Brain microvascular endothelial cell (primary cell): ENCODE results near the gene VIPR2.

Experiments
- DNase-seq: peaks from one replicate; pipeline ENCODE4 v3.0.0-alpha.2; 2020
- H3K27ac ChIP-seq: fragments of 250-450 bp; sonication (Bioruptor Pico); 2 replicates; pipeline ENCODE4 v1.5.1; 2020; ENCODE audit warnings: mild to moderate bottlenecking, moderate library complexity
- H3K27me3 ChIP-seq: fragments of 250-450 bp; sonication (Bioruptor Pico); replicated peaks from 2 replicates; pipeline ENCODE4 v1.5.1; 2020; ENCODE audit warnings: mild to moderate bottlenecking
- H3K36me3 ChIP-seq: fragments of 250-450 bp; sonication (Bioruptor Pico); replicated peaks from 2 replicates; pipeline ENCODE4 v1.5.1; 2020; ENCODE audit warnings: mild to moderate bottlenecking
- H3K4me3 ChIP-seq: 2 replicates; pipeline ENCODE4 v1.5.1; 2011; ENCODE audit warnings: low read depth, mild to moderate bottlenecking, control low read depth, low read length, moderate library complexity
- CTCF ChIP-seq: IDR thresholded peaks from 2 replicates; pipeline ENCODE4 v1.5.1; 2011; ENCODE audit warnings: low read depth, mild to moderate bottlenecking, moderate library complexity, low read length, control low read depth, inconsistent platforms; ENCODE audit errors: missing control alignments
- in situ Hi-C: cut with HindIII; loops from 2 replicates; pipeline ENCODE4 v1.10.0; 2017; ENCODE audit warnings: low sequenced_read_pairs, low pct_ligation_motif_present

VIPR2 gene

DNA sequence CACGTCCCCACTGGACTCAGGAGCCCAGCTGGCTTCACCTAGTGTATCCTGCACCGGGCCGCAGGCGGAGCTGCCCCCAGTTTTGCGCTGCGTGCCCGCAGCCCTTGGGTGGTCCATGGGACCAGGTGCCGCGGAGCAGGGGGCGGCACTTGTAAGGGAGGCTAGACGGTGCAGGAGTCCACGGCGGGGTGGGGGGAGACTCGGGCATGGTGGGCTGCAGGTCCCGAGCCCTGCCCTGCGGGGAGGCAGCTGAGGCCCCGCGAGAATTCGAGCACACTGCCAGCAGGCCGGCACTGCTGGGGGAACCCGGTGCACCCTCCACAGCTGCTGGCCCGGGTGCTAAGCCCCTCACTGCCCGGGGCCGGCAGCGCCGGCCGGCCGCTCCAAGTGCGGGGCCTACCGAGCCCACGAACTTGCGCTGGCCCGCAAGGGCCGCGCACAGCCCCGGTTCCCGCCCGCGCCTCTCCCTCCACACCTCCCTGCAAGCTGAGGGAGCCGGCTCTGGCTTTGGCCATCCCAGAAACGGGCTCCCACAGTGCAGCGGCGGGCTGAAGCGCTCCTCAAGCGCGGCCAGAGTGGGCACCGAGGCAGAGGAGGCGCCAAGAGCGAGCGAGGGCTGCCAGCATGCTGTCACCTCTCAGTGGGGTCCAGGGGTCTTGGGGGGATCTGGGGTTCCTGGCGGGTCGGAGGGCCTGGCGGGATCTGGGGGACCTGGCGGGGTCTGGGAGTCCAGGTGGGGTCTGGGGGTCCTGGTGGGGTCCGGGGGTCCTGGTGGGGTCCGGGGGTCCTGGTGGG is 81.4 kb downstream of the VIPR2 start:
- in situ Hi-C loops = no loop called here
- Histone ChIP-seq H3K27ac (no peak overlapping the region), H3K27me3 (no peaks in the 10 kb centered on the region), H3K4me3 (no peak overlapping the region), H3K36me3 (no peaks in the 10 kb centered on the region)
- TF ChIP-seq CTCF = no peak
- no peak for DNase-seq

DNA sequence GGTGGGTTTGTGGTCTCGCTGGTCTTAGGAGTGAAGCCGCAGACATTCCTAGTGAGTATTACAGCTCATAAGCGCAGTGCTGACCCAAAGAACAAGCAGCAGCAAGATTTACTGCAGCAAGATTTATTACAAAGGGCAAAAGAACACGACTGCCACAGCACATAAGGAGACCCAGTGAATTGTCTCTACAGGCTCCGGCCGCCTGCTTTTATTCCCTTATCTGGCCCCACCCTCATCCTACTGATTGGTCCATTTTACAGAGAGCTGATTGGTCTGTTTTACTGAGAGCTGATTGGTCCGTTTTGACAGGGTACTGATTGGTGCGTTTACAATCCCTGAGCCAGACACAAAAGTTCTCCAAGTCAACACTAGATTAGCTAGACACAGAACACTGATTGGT is 82.1 kb downstream of the VIPR2 start:
- Histone ChIP-seq H3K4me3 (no peak overlapping the region), H3K27ac (no peak overlapping the region), H3K27me3 (no peaks in the 10 kb centered on the region), H3K36me3 (no peaks in the 10 kb centered on the region)
- in situ Hi-C loops = no loop called here
- DNase-seq = no peak
- no peak for TF ChIP-seq CTCF

GRCh38 chr7:159061674-159062212 is 82.9 kb downstream of the VIPR2 start:
- H3K4me3 ChIP-seq = no peak overlapping the region
- no peaks in the 10 kb centered on the region for H3K36me3 ChIP-seq
- TF ChIP-seq CTCF = no peak
- peak; percentile 65 for DNase-seq
- no peaks in the 10 kb centered on the region for H3K27me3 ChIP-seq
- H3K27ac ChIP-seq = peak overlapping the region; percentile 29
- in situ Hi-C loops = no loop called here

DNA sequence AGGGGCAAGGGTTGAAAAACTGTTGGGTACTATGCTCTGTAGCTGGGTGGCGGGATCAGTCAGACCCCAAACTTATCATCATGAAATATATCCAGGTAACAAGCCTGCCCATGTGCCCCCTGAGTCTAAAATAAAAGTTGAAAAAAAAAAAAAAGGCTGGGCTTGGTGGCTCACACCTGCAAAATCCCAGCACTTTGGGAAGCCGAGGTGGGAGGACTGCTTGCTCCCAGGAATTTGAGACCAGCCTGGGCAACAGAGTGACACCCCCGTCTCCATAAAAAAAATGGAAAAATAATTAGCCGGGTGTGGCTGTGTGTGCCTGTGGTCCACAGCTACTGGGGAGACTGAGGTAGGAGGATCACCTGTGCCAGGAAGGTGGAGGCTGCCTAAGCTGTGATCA is 83.5 kb downstream of the VIPR2 start:
- Histone ChIP-seq H3K4me3 (no peak overlapping the region), H3K27ac (no peak overlapping the region), H3K27me3 (no peaks in the 10 kb centered on the region), H3K36me3 (no peaks in the 10 kb centered on the region)
- DNase-seq = no peak
- TF ChIP-seq CTCF = no peak
- in situ Hi-C loops = no loop called here

- H3K27ac ChIP-seq = no peak overlapping the region
- in situ Hi-C loops = no loop called here
- no peaks in the 10 kb centered on the region for H3K36me3 ChIP-seq
- DNase-seq = no peak
- H3K27me3 ChIP-seq = no peaks in the 10 kb centered on the region
- no peak for TF ChIP-seq CTCF
- H3K4me3 ChIP-seq = no peak overlapping the region
Observed at GRCh38 chr7:159060440-159060839, 84.2 kb downstream of the VIPR2 start.
